PFSK-1 (cell line): ENCODE measurements around the gene GOLM1.

Experiments used
- FOXP2 ChIP-seq: optimal IDR thresholded peaks from 2 replicates; pipeline ENCODE3; 2011; ENCODE audit warnings: borderline replicate concordance, control low read depth, inconsistent platforms; ENCODE audit not compliant: insufficient read depth; ENCODE audit errors: extremely low read length, extremely low read depth
- POLR2AphosphoS5 ChIP-seq: IDR thresholded peaks from 2 replicates; pipeline ENCODE4 v1.6.1; 2012; ENCODE audit warnings: low read depth, mild to moderate bottlenecking, control low read depth, low read length, moderate library complexity
- REST ChIP-seq, 2 experiments: IDR thresholded peaks; 2 replicates each; pipeline versions ENCODE4 v1.6.1 to v1.8.0; 2011 to 2012; ENCODE audit warnings: low read depth in 2 of 2, low read length in 2 of 2, control low read depth in 1 of 2, inconsistent platforms in 1 of 2, mild to moderate bottlenecking in 1 of 2, moderate library complexity in 1 of 2; ENCODE audit not compliant: insufficient read depth in 1 of 2
- SIN3A ChIP-seq: IDR thresholded peaks from 2 replicates; pipeline ENCODE4 v1.6.1; 2012; ENCODE audit warnings: mild to moderate bottlenecking, low read length, moderate library complexity, borderline replicate concordance; ENCODE audit not compliant: insufficient read depth
- TAF1 ChIP-seq: IDR thresholded peaks from 2 replicates; pipeline ENCODE4 v1.6.1; 2012; ENCODE audit warnings: low read length, control low read depth, borderline replicate concordance; ENCODE audit not compliant: insufficient read depth

The GOLM1 gene

GRCh38 chr9:86043999-86044398, 55.4 kb downstream of the GOLM1 start:
- TF ChIP-seq TAF1 = no peak
- no peak for TF ChIP-seq FOXP2
- TF ChIP-seq POLR2AphosphoS5 = no peak
- no peak for TF ChIP-seq REST (IDR thresholded peaks at IDR 0.05; ENCODE audit: insufficient read depth in 1 of 2, low read depth in 2 of 2, low read length in 2 of 2)

- TF ChIP-seq REST (IDR thresholded peaks at IDR 0.05; ENCODE audit: insufficient read depth in 1 of 2, low read depth in 2 of 2, low read length in 2 of 2) (no peak), FOXP2 (no peak), SIN3A (no peak), TAF1 (no peak), POLR2AphosphoS5 (no peak)
These were observed 55.8 kb downstream of the GOLM1 start for GRCh38 chr9:86043586-86043985.

GRCh38 chr9:86042199-86042978, 57.0 kb downstream of the GOLM1 start:
- TF ChIP-seq TAF1 = no peak
- no peak for TF ChIP-seq POLR2AphosphoS5
- no peak for TF ChIP-seq SIN3A
- no peak for TF ChIP-seq FOXP2
- no peak for TF ChIP-seq REST (IDR thresholded peaks at IDR 0.05; ENCODE audit: insufficient read depth in 1 of 2, low read depth in 2 of 2, low read length in 2 of 2)

GRCh38 chr9:86041311-86041741, 58.0 kb downstream of the GOLM1 start:
- TF ChIP-seq SIN3A (no peak), POLR2AphosphoS5 (no peak), TAF1 (no peak), REST (IDR thresholded peaks at IDR 0.05; ENCODE audit: insufficient read depth in 1 of 2, low read depth in 2 of 2, low read length in 2 of 2) (no peak), FOXP2 (no peak)

GRCh38 chr9:86040861-86041155, 58.5 kb downstream of the GOLM1 start:
- TF ChIP-seq SIN3A (no peak), REST (IDR thresholded peaks at IDR 0.05; ENCODE audit: insufficient read depth in 1 of 2, low read depth in 2 of 2, low read length in 2 of 2) (no peak), TAF1 (no peak), FOXP2 (no peak), POLR2AphosphoS5 (no peak)
